Type B pancreatic cell (in vitro differentiated cells): ENCODE measurements around the gene ANKRD6. TPM values are rescaled to one million over a fixed set of nuclear protein-coding genes. Genes with fewer than 3 reads are reported as not detected.

ENCODE experiments used
- DNase-seq: peaks from one replicate; pipeline ENCODE4 v3.0.0; 2021; ENCODE audit warnings: mixed read lengths; ENCODE audit not compliant: unreplicated experiment; ENCODE audit errors: extremely low spot score
- H3K27ac Mint-ChIP-seq: 2 replicates; pipeline ENCODE4 v1.8.0; 2021; ENCODE audit warnings: mild to moderate bottlenecking, mixed read lengths
- H3K27me3 Mint-ChIP-seq: 2 replicates; pipeline ENCODE4 v1.8.0; 2021; ENCODE audit warnings: mixed read lengths
- H3K36me3 Mint-ChIP-seq: 2 replicates; pipeline ENCODE4 v1.8.0; 2021; ENCODE audit warnings: mixed read lengths
- H3K4me1 Mint-ChIP-seq: one replicate; pipeline ENCODE4 v1.8.0; 2021; ENCODE audit warnings: mixed read lengths; ENCODE audit not compliant: unreplicated experiment
- H3K4me3 Mint-ChIP-seq: 2 replicates; pipeline ENCODE4 v1.8.0; 2021; ENCODE audit warnings: mild to moderate bottlenecking, mixed read lengths
- H3K9me3 Mint-ChIP-seq: 2 replicates; pipeline ENCODE4 v1.8.0; 2021; ENCODE audit warnings: mixed read lengths
- CTCF ChIP-seq: fragments of 200-600 bp; sonication (generic); conservative IDR thresholded peaks from 2 replicates; pipeline ENCODE4 v1.5.0; 2021; ENCODE audit warnings: antibody characterized with exemption, mild to moderate bottlenecking
- total RNA-seq: library from RNA; stranded (reverse); gene quantifications from 2 replicates; pipeline ENCODE4 v1.2.1, GENCODE V29; 2021; ENCODE audit warnings: low replicate concordance

Gene ANKRD6
- total RNA-seq, 1 donor from 2014 or later, result 34.0 TPM

DNA sequence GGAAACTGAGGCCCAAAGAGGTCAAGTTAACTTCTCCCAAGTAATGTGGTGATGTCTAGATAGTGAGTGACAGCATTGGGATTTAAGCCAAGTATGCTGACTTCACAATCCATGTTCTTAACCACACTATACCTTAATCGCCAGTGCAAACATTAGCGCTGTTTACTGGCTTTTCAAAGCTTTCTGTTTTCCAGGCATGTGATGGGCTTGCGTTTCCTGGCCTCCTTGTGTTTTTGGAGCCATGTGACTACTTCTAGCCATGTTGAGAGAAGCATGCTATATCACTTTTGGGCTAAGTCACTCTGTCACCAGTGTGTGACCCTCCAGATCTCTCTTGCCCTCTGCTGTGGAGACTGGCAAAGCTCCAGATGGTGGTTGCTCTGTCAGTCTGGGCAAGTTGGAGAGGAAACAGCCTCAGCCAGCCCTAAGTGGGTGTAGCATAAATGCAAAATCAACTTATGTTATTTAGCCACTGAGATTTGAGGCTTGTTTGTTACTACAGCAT, 76.9 kb downstream of the ANKRD6 start:
- Mint-ChIP-seq H3K4me1 (peaks cover 8% of the 10 kb centered on the region), H3K27me3 (no peaks in the 10 kb centered on the region), H3K27ac (no peak overlapping the region), H3K4me3 (no peak overlapping the region), H3K9me3 (no peaks in the 10 kb centered on the region), H3K36me3 (peaks cover 3% of the 10 kb centered on the region)
- TF ChIP-seq CTCF, result no peak
- DNase-seq, result no peak

DNA sequence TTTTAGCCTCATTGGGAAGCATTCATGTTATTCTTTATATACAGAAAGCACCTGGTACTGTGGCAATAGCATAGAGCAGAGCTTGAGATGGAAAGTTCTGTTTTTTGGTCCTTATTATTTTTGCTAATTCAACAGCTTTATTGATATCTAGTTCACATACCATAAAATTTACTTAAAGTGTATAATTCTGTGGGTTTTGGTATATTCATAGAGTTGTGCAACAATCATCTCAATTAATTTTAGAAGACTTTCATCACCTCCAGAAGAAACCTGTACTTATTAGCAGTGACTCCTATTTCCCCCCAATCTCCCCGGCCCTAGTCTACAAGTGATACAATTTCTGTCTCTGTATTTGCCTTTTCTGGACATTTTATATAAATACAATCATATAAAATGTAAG, 77.4 kb downstream of the ANKRD6 start:
- Mint-ChIP-seq H3K4me3 (no peak overlapping the region), H3K36me3 (peaks cover 3% of the 10 kb centered on the region), H3K27me3 (no peaks in the 10 kb centered on the region), H3K9me3 (no peaks in the 10 kb centered on the region), H3K4me1 (peaks cover 8% of the 10 kb centered on the region), H3K27ac (no peak overlapping the region)
- no peak for DNase-seq
- TF ChIP-seq CTCF, result no peak

GRCh38 chr6:89518352-89519055, 85.6 kb downstream of the ANKRD6 start:
- DNase-seq, result no peak
- TF ChIP-seq CTCF, result no peak
- H3K27ac Mint-ChIP-seq, result no peak overlapping the region
- H3K36me3 Mint-ChIP-seq, result peaks cover 3% of the 10 kb centered on the region
- no peaks in the 10 kb centered on the region for H3K4me1 Mint-ChIP-seq
- no peak overlapping the region for H3K4me3 Mint-ChIP-seq
- no peaks in the 10 kb centered on the region for H3K9me3 Mint-ChIP-seq
- H3K27me3 Mint-ChIP-seq, result no peaks in the 10 kb centered on the region

DNA sequence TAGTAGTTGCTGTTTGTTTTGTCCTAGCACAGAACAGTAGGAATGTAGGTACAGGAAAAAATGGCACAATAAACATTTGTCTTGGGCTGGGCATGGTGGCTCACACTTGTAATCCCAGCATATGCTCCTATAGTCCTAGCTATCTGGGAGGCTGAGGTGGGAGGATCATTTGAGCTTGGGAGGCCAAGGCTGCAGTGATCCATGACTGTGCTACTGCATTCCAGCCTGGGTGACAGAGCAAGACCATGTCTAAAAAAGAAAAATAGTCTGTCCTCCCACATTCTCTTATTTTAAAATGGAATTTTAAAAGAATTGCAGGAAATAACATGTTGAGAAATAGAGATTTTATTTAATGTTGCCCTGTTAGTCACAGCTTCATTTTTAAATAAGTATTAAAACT, 87.8 kb downstream of the ANKRD6 start:
- TF ChIP-seq CTCF, result no peak
- no peaks in the 10 kb centered on the region for H3K9me3 Mint-ChIP-seq

GRCh38 chr6:89522778-89523177, 89.8 kb downstream of the ANKRD6 start:
- Mint-ChIP-seq H3K9me3 (no peaks in the 10 kb centered on the region), H3K27me3 (no peaks in the 10 kb centered on the region), H3K27ac (no peak overlapping the region), H3K4me3 (no peak overlapping the region), H3K36me3 (no peaks in the 10 kb centered on the region), H3K4me1 (no peaks in the 10 kb centered on the region)
- no peak for TF ChIP-seq CTCF
- DNase-seq, result no peak

More for the DNA sequence above, 87.8 kb downstream of the ANKRD6 start:
- Mint-ChIP-seq H3K4me1 (no peaks in the 10 kb centered on the region), H3K27ac (no peak overlapping the region), H3K4me3 (no peak overlapping the region), H3K36me3 (no peaks in the 10 kb centered on the region), H3K27me3 (no peaks in the 10 kb centered on the region)
- DNase-seq, result no peak
